HepG2 (cell line): ENCODE results near the gene PFN1. TPM values are rescaled to one million over a fixed set of nuclear protein-coding genes. Genes with fewer than 3 reads are reported as not detected.

Source experiments
- ATM ChIP-seq: fragments of 450-650 bp; IDR thresholded peaks from 2 replicates; pipeline ENCODE4 v1.7.1; 2017; ENCODE audit warnings: mild to moderate bottlenecking, borderline replicate concordance
- CCDC6 ChIP-seq: sonication (generic); formaldehyde crosslinking; IDR thresholded peaks from 2 replicates; pipeline ENCODE4 v1.8.1; 2022; ENCODE audit warnings: mild to moderate bottlenecking, missing genetic modification reagents, moderate library complexity
- GATAD1 ChIP-seq: IDR thresholded peaks from 2 replicates; pipeline ENCODE4 v1.6.1; 2016; ENCODE audit warnings: missing genetic modification reagents, missing compliant biosample characterization
- HNRNPK ChIP-seq: fragments of 200-400 bp; formaldehyde crosslinking; IDR thresholded peaks from 2 replicates; pipeline ENCODE4 v1.6.1; 2018; ENCODE audit warnings: low read length, low read depth, moderate library complexity, mild to moderate bottlenecking; ENCODE audit not compliant: poor library complexity, severe bottlenecking
- MIER3 ChIP-seq: IDR thresholded peaks from 2 replicates; pipeline ENCODE4 v1.6.1; 2016; ENCODE audit warnings: missing compliant biosample characterization, borderline replicate concordance
- NAIF1 ChIP-seq: sonication (generic); formaldehyde crosslinking; IDR thresholded peaks from 2 replicates; pipeline ENCODE4 v1.5.0; 2020; ENCODE audit warnings: mild to moderate bottlenecking, missing genetic modification reagents, borderline replicate concordance
- PITX1 ChIP-seq: sonication (generic); formaldehyde crosslinking; IDR thresholded peaks from 2 replicates; pipeline ENCODE4 v1.5.1; 2020; ENCODE audit warnings: mild to moderate bottlenecking, missing genetic modification reagents
- RCOR2 ChIP-seq: IDR thresholded peaks from 2 replicates; pipeline ENCODE4 v1.6.1; 2016; ENCODE audit warnings: missing biosample characterization, missing genetic modification reagents
- SRF ChIP-seq: IDR thresholded peaks from 2 replicates; pipeline ENCODE4 v1.6.1; 2011; ENCODE audit warnings: mild to moderate bottlenecking, low read depth, low read length, moderate library complexity
- STAG1 ChIP-seq: sonication (generic); formaldehyde crosslinking; IDR thresholded peaks from 2 replicates; pipeline ENCODE4 v1.4.0; 2020; ENCODE audit warnings: missing genetic modification reagents
- ZFX ChIP-seq: sonication (generic); formaldehyde crosslinking; IDR thresholded peaks from 2 replicates; pipeline ENCODE4 v1.4.0; 2020; ENCODE audit warnings: mild to moderate bottlenecking, low read depth, missing genetic modification reagents, moderate library complexity
- ZNF589 ChIP-seq: sonication (generic); formaldehyde crosslinking; conservative IDR thresholded peaks from 2 replicates; pipeline ENCODE4 v1.8.0; 2022; ENCODE audit warnings: mild to moderate bottlenecking, moderate library complexity, missing genetic modification reagents
- ZNF616 ChIP-seq: sonication (generic); formaldehyde crosslinking; IDR thresholded peaks from 2 replicates; pipeline ENCODE4 v1.5.0; 2020; ENCODE audit warnings: low read depth, mild to moderate bottlenecking, missing genetic modification reagents
- ZNF644 ChIP-seq: IDR thresholded peaks from 2 replicates; pipeline ENCODE4 v1.6.1; 2016; ENCODE audit warnings: low read depth
- polyA plus RNA-seq, 8 experiments: library from polyadenylated mRNA; depleted of rRNA in 3 of 8; stranded (reverse) in 7 of 8; unstranded in 1 of 8; fragments of >200 nt; fragmentation: Illumina TruSeq in 4 of 8; extraction: Trizol in 4 of 8; gene quantifications; 2 replicates each; pipeline versions ENCODE4 v1.2.1 to v1.2.3, GENCODE V29; 2011 to 2016; ENCODE audit warnings: low read depth in 4 of 8, missing spikeins in 1 of 8, mixed read lengths in 1 of 8; ENCODE audit not compliant: insufficient read depth in 1 of 8
- total RNA-seq, 5 experiments: library from RNA; depleted of rRNA; stranded (reverse); fragments of >200 nt; fragmentation: Illumina TruSeq; extraction: Trizol; gene quantifications; 2 replicates each; pipeline ENCODE4 v1.2.3, GENCODE V29; 2016; ENCODE audit warnings: low read depth in 1 of 5
- TF ChIP-seq, protein P1 (sequence below): sonication (generic); formaldehyde crosslinking; IDR thresholded peaks from 2 replicates; pipeline ENCODE4 v1.5.0; 2020; ENCODE audit warnings: missing genetic modification reagents
- TF ChIP-seq, protein P2 (sequence below): sonication (generic); formaldehyde crosslinking; IDR thresholded peaks from 2 replicates; pipeline ENCODE4 v1.4.0; 2020; ENCODE audit warnings: missing genetic modification reagents, borderline replicate concordance
- TF ChIP-seq, protein P3 (sequence below): sonication (generic); formaldehyde crosslinking; IDR thresholded peaks from 2 replicates; pipeline ENCODE4 v1.5.1; 2020; ENCODE audit warnings: missing genetic modification reagents, mild to moderate bottlenecking, borderline replicate concordance

The PFN1 gene
- total and polyA plus RNA-seq, 2 of the 13 experiments (the other 11 are each of a cell fraction or from before 2014, with no cell fraction given) = 494 to 613 TPM

DNA sequence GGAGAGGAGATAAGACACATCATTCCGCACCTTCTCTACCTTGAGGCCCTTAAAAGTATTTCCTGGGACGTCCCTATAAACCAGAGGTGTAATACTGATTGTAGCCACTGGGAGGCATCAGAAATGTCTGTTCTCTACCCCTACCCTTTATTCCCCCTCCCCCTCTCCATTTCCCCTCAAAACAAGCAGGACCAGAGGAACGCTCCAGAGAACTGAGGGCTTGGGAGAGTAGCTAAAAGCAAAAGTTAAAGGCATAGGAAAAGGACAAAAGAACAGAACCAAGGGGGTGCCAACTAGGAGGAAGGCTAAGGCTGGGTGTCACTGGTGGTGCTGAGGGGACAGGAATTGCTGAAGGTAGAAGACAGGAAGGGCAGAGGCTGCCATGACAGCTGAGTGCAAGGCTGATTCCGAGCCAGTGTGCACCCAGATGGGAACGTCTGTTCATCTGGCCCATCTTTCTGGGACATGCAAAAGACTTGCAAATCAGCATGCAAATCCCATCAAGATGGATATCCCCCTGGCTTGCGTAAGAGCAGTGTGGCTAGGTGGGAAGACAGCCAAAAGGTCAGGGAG lies 32.4 kb upstream of the PFN1 start (continued):
- TF ChIP-seq ZFX (CRISPR knock-in tag) (0 out of 2 replicates have a peak, but pooled peaks have one; percentile 16), HNRNPK (peak; percentile 97), ZNF589 (no peak), MIER3 (no peak), STAG1 (CRISPR knock-in tag) (peak; percentile 43), SRF (0 out of 2 replicates have a peak, but pooled peaks have one; percentile 32), ATM (no peak), ZNF644 (no peak), PITX1 (CRISPR knock-in tag) (no peak), RCOR2 (no peak), CCDC6 (CRISPR knock-in tag) (no peak), GATAD1 (CRISPR knock-in tag) (no peak), ZNF616 (CRISPR knock-in tag) (no peak), NAIF1 (CRISPR knock-in tag) (no peak)
- TF ChIP-seq, protein P1, sequence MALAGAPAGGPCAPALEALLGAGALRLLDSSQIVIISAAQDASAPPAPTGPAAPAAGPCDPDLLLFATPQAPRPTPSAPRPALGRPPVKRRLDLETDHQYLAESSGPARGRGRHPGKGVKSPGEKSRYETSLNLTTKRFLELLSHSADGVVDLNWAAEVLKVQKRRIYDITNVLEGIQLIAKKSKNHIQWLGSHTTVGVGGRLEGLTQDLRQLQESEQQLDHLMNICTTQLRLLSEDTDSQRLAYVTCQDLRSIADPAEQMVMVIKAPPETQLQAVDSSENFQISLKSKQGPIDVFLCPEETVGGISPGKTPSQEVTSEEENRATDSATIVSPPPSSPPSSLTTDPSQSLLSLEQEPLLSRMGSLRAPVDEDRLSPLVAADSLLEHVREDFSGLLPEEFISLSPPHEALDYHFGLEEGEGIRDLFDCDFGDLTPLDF (CRISPR knock-in tag) = no peak
- TF ChIP-seq, protein P2, sequence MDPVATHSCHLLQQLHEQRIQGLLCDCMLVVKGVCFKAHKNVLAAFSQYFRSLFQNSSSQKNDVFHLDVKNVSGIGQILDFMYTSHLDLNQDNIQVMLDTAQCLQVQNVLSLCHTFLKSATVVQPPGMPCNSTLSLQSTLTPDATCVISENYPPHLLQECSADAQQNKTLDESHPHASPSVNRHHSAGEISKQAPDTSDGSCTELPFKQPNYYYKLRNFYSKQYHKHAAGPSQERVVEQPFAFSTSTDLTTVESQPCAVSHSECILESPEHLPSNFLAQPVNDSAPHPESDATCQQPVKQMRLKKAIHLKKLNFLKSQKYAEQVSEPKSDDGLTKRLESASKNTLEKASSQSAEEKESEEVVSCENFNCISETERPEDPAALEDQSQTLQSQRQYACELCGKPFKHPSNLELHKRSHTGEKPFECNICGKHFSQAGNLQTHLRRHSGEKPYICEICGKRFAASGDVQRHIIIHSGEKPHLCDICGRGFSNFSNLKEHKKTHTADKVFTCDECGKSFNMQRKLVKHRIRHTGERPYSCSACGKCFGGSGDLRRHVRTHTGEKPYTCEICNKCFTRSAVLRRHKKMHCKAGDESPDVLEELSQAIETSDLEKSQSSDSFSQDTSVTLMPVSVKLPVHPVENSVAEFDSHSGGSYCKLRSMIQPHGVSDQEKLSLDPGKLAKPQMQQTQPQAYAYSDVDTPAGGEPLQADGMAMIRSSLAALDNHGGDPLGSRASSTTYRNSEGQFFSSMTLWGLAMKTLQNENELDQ (CRISPR knock-in tag) = no peak
- TF ChIP-seq, protein P3, sequence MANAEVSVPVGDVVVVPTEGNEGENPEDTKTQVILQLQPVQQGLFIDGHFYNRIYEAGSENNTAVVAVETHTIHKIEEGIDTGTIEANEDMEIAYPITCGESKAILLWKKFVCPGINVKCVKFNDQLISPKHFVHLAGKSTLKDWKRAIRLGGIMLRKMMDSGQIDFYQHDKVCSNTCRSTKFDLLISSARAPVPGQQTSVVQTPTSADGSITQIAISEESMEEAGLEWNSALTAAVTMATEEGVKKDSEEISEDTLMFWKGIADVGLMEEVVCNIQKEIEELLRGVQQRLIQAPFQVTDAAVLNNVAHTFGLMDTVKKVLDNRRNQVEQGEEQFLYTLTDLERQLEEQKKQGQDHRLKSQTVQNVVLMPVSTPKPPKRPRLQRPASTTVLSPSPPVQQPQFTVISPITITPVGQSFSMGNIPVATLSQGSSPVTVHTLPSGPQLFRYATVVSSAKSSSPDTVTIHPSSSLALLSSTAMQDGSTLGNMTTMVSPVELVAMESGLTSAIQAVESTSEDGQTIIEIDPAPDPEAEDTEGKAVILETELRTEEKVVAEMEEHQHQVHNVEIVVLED (CRISPR knock-in tag) = no peak
